IPS-NIHi11 (cell line): ENCODE results near the gene HEBP2.

Experiments
- DNase-seq: peaks from one replicate; pipeline ENCODE4 v3.0.0; 2012; ENCODE audit warnings: mixed read lengths, low spot score

The HEBP2 gene

GRCh38 chr6:138455746-138456400, 51.9 kb downstream of the HEBP2 start:
- no peak for DNase-seq

- no peak for DNase-seq
Observed at GRCh38 chr6:138456401-138456790, 52.4 kb downstream of the HEBP2 start.

- DNase-seq: no peak
Observed at GRCh38 chr6:138461647-138462046, 57.6 kb downstream of the HEBP2 start.

- DNase-seq: no peak
Observed at GRCh38 chr6:138464085-138464484, 60.1 kb downstream of the HEBP2 start.

- DNase-seq: no peak
Observed at GRCh38 chr6:138465007-138465645, 61.1 kb downstream of the HEBP2 start.

- DNase-seq: no peak
Observed at GRCh38 chr6:138467901-138468300, 63.9 kb downstream of the HEBP2 start.

- DNase-seq: no peak
Observed at GRCh38 chr6:138468320-138469015, 64.4 kb downstream of the HEBP2 start.
